ENCODE measurements around the gene IRX5.

IRX5 gene

DNA sequence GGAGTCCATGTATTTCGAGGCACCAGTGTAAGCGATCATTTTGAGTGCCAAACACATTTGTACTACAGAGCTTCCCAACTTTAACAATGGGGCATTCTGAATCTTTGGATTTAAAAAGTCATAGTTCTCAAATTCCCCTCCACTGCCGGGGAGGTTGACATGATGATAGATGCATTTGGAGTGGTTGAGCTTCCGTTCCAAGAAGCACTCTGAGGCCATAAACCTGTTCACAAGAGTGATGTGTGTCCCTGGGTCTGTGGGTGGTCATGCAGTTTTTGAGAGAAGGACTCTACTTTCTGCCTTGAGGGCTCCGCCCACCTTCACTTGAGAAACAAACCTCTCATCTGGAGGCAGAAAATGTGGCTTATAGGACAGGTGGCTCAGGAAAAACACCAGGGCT, 43.7 kb downstream of the IRX5 start:
- Mint-ChIP-seq H3K27ac (no peak overlapping the region), H3K27me3 (peaks cover 19 to 47% of the 10 kb centered on the region in 2 donors), H3K36me3 (ENCODE audit: insufficient read depth) (no peaks in the 10 kb centered on the region), H3K4me3 (no peak overlapping the region), H3K4me1 (ENCODE audit: low read depth in 2 of 2) (no peaks in the 10 kb centered on the region), H3K9me3 (peaks cover 0 to 2% of the 10 kb centered on the region in 2 donors)
- no peak for DNase-seq
- ATAC-seq (replicated peaks), result no peak

DNA sequence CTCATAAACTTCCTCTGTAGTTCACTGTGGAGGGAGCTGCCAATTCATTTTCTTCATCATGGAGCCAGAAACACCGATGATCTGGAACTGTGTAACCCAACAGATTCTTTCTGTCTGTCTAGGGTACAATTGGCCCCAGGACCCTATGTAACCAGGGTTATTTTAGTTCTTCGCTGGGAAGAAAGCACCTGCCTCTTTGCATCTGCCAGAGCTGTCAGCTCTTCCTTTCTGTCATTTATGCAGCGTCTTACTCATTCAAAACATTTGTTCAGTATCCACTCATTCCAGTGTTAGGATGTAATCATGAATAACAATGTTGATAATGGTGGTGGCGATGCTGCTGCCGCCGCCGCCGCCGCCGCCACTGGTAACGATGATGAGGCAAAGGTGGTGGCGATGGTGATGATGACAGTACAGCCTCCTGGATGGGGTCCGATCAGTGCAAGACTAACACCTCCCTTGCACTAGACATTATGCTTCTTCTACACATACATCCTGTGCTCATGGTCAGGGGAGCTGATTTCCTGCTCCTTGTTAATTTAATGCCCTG, 46.1 kb downstream of the IRX5 start:
- H3K27ac Mint-ChIP-seq, result no peak overlapping the region
- no peak overlapping the region for H3K4me3 Mint-ChIP-seq
- H3K9me3 Mint-ChIP-seq, result no peaks in the 10 kb centered on the region
- H3K36me3 Mint-ChIP-seq (ENCODE audit: insufficient read depth), result no peaks in the 10 kb centered on the region
- ATAC-seq (replicated peaks) (no peak), DNase-seq (no peak)
- peaks cover 19 to 47% of the 10 kb centered on the region in 2 donors for H3K27me3 Mint-ChIP-seq
- H3K4me1 Mint-ChIP-seq (ENCODE audit: low read depth in 2 of 2), result no peaks in the 10 kb centered on the region

DNA sequence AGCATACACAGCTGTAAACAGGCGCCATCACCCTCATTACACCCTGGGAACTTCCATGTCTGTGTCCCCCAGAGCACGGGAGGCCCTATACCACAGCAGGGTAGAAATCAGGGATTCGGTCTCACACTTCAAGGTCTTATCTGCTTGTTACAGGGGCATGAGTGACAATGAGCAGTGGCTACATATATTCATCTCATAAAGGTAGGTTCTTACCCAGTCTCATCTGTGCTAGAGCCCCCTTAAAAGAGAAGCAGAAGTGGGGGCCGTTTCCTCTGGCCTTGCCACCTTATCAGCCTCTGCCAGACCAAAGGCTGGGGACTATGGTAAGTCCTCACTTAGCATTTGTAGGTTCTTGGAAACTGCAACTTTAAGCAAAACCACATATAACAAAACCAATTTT, 46.5 kb downstream of the IRX5 start:
- no peak for ATAC-seq (replicated peaks)
- no peaks in the 10 kb centered on the region for H3K36me3 Mint-ChIP-seq (ENCODE audit: insufficient read depth)
- no peaks in the 10 kb centered on the region for H3K9me3 Mint-ChIP-seq

DNA sequence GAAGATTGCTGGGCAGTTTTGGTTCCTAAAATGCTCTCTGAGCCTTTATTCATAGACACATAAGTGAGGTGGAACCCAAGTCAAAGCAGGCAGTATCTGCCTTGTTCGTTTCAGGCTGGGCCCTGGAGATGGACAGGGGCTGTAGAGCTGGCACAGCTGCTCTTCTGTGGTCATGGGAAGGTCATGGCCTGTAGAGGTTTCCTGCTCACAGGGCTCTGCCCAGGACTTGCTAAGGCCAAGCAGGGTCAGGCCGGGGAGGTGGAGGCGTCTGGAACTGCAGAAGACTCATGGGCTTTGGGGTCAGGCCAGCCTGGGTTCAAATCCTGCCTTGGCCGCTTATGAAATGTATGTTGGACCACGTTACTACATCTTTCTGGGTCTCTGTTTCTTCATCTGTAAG, 50.2 kb downstream of the IRX5 start:
- ATAC-seq (replicated peaks) (no peak), DNase-seq (no peak)
- H3K36me3 Mint-ChIP-seq (ENCODE audit: insufficient read depth), result peaks cover 3% of the 10 kb centered on the region
- no peak overlapping the region for H3K4me3 Mint-ChIP-seq
- H3K4me1 Mint-ChIP-seq (ENCODE audit: low read depth in 2 of 2), result no peaks in the 10 kb centered on the region
- H3K27me3 Mint-ChIP-seq, result peaks cover 0 to 45% of the 10 kb centered on the region in 2 donors
- no peaks in the 10 kb centered on the region for H3K9me3 Mint-ChIP-seq
- no peak overlapping the region for H3K27ac Mint-ChIP-seq

More for the DNA sequence above, 46.5 kb downstream of the IRX5 start:
- Mint-ChIP-seq H3K27me3 (peaks cover 15 to 47% of the 10 kb centered on the region in 2 donors), H3K4me1 (ENCODE audit: low read depth in 2 of 2) (no peaks in the 10 kb centered on the region), H3K4me3 (no peak overlapping the region), H3K27ac (no peak overlapping the region)
- no peak for DNase-seq
